Panc1 (cell line): ENCODE measurements around the gene PPFIA4. TPM values are rescaled to one million over a fixed set of nuclear protein-coding genes. Genes with fewer than 3 reads are reported as not detected.
"Not testable (repeated sequence)": the region's sequence is repeated elsewhere in the genome, so short reads cannot be mapped to it uniquely, and the experiment has no call there.

Experiments used
- ATAC-seq: fragments of 200-7000 bp; cut with Tn5 transposase; 2 replicates; pipeline ENCODE4 v1.9.1; 2020; ENCODE audit warnings: mild to moderate bottlenecking, moderate library complexity
- BruUV-seq: library from RNA; stranded (reverse); fragments of 400-500 nt; replicated peaks from 2 replicates; lab custom pipeline; 2021; lab: Mats Ljungman, UMichigan
- CTCF ChIA-PET: fragments of 300-600 bp; sonication (Branson Sonifier 250); formaldehyde crosslinking; loops from one replicate; lab custom pipeline; 2022; ENCODE audit warnings: antibody characterized with exemption; lab: Charles Lee
- POLR2A ChIA-PET: fragments of 300-600 bp; sonication (Branson Sonifier 250); formaldehyde crosslinking; loops from one replicate; lab custom pipeline; 2022; ENCODE audit warnings: antibody characterized with exemption; lab: Charles Lee
- DNase-seq: peaks from one replicate; pipeline ENCODE4 v3.0.0-alpha.2; 2010; ENCODE audit warnings: low read depth, low spot score
- H3K27ac ChIP-seq: 2 replicates; pipeline ENCODE4 v1.5.1; 2011; ENCODE audit warnings: mild to moderate bottlenecking, low read length, inconsistent platforms
- H3K27me3 ChIP-seq: fragments of 200-500 bp; sonication (Bioruptor generic); 2 replicates; pipeline ENCODE4 v1.6.0; 2014; ENCODE audit warnings: low read length, inconsistent platforms; ENCODE audit not compliant: control insufficient read depth, insufficient read depth
- H3K36me3 ChIP-seq: fragments of 200-500 bp; sonication (Bioruptor generic); 2 replicates; pipeline ENCODE4 v1.5.1; 2014; ENCODE audit warnings: inconsistent platforms, mild to moderate bottlenecking, low read length, moderate library complexity; ENCODE audit not compliant: control insufficient read depth, insufficient read depth
- H3K4me1 ChIP-seq: 2 replicates; pipeline ENCODE4 v1.5.1; 2011; ENCODE audit warnings: inconsistent platforms, mild to moderate bottlenecking, low read length, moderate library complexity; ENCODE audit not compliant: control insufficient read depth, insufficient read depth
- H3K4me3 ChIP-seq, 2 experiments: 2 replicates each; pipeline ENCODE4 v1.5.1; 2011 to 2012; ENCODE audit warnings: low read depth in 2 of 2, low read length in 2 of 2, mild to moderate bottlenecking in 2 of 2, inconsistent platforms in 1 of 2, moderate library complexity in 1 of 2
- H3K9me3 ChIP-seq: fragments of 200-500 bp; sonication (Bioruptor generic); 2 replicates; pipeline ENCODE4 v1.5.1; 2014; ENCODE audit warnings: low read depth, mild to moderate bottlenecking, inconsistent platforms, low read length, moderate library complexity; ENCODE audit not compliant: control insufficient read depth, insufficient read depth
- POLR2AphosphoS5 ChIP-seq: IDR thresholded peaks from 2 replicates; pipeline ENCODE4 v1.6.1; 2012; ENCODE audit warnings: mild to moderate bottlenecking, low read depth, low read length, moderate library complexity
- SIN3A ChIP-seq: IDR thresholded peaks from 2 replicates; pipeline ENCODE4 v1.6.1; 2012; ENCODE audit warnings: low read depth, mild to moderate bottlenecking, low read length, moderate library complexity, borderline replicate concordance; ENCODE audit not compliant: insufficient read depth
- TCF7L2 ChIP-seq: IDR thresholded peaks from 2 replicates; pipeline ENCODE4 v1.6.1; 2011; ENCODE audit warnings: mild to moderate bottlenecking, low read depth, low read length, inconsistent platforms
- in situ Hi-C: cut with HindIII; loops from 2 replicates; pipeline ENCODE4 v1.10.0; 2016; ENCODE audit warnings: low sequenced_read_pairs, low pct_unique_long_range_greater_than_20kb
- intact Hi-C: fragments of 100-400 bp; cut with micrococcal nuclease; formaldehyde crosslinking; loops from one replicate; pipeline ENCODE4 v1.10.0; 2022; ENCODE audit not compliant: unreplicated experiment
- total RNA-seq: library from RNA; stranded (reverse); gene quantifications from one replicate; pipeline ENCODE4 v1.2.1, GENCODE V29; 2021; ENCODE audit not compliant: unreplicated experiment
- TF ChIP-seq, protein P1 (sequence below): fragments of 450-650 bp; IDR thresholded peaks from 2 replicates; pipeline ENCODE4 v1.5.1; 2017; ENCODE audit warnings: mild to moderate bottlenecking
- TF ChIP-seq, protein P2 (sequence below), 2 experiments: IDR thresholded peaks; 2 replicates each; pipeline ENCODE4 v1.6.1; 2011 to 2012; ENCODE audit warnings: low read depth in 2 of 2, control low read depth in 1 of 2, low read length in 1 of 2, mild to moderate bottlenecking in 1 of 2, moderate library complexity in 1 of 2; ENCODE audit not compliant: insufficient read depth in 1 of 2

Gene PPFIA4
- total RNA-seq, 1 experiment from 2014 or later, result 1.9 TPM

DNA sequence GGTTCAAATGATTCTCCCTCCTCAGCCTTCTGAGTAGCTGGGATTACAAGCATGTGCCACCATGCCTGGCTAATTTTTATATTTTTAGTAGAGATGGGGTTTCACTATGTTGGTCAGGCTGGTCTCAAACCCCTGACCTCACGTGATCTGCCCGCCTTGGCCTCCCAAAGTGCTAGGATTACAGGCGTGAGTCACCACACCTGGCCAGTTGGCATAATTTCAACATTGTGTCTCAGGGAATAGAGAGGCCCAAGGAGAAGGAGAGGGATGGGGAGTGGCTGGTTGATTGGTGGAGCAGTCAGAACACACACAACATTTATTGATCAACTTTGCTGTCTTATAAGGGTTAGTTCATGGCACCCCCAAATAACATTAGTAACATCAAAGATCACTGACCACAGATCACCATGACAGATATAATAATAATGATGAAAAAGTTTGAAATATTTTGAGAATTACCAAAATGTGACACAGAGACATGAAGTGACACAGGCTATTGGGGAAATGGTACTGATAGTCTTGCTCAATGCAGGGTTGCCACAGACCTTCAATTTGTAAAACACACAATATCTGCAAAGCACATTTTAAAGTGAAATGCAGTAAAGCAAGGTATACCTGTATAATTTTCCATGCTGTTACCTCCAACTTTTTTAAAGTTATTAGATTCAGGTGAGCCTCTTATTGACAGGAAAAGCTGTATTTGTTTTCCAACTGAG, 43.4 kb upstream of the PPFIA4 start:
- POLR2A ChIA-PET, result no interaction called here
- Histone ChIP-seq H3K27me3 (0 out of 2 replicates have a peak, but pooled peaks cover 3% of the 10 kb centered on the region), H3K36me3 (no peaks in the 10 kb centered on the region), H3K27ac (no peak overlapping the region), H3K4me3 (no peak overlapping the region), H3K4me1 (no peaks in the 10 kb centered on the region), H3K9me3 (no peaks in the 10 kb centered on the region)
- CTCF ChIA-PET, result interaction anchor here (0.7 kb wide), 1 partner anchor 15 kb away, joined by 13 read pairs; no protein-coding TSS in a partner anchor
- in situ Hi-C loops, result no loop called here
- intact Hi-C loops, result no loop called here
- BruUV-seq, result no TSS peak
- DNase-seq, result no peak
- no peak for ATAC-seq
- TF ChIP-seq, protein P1, sequence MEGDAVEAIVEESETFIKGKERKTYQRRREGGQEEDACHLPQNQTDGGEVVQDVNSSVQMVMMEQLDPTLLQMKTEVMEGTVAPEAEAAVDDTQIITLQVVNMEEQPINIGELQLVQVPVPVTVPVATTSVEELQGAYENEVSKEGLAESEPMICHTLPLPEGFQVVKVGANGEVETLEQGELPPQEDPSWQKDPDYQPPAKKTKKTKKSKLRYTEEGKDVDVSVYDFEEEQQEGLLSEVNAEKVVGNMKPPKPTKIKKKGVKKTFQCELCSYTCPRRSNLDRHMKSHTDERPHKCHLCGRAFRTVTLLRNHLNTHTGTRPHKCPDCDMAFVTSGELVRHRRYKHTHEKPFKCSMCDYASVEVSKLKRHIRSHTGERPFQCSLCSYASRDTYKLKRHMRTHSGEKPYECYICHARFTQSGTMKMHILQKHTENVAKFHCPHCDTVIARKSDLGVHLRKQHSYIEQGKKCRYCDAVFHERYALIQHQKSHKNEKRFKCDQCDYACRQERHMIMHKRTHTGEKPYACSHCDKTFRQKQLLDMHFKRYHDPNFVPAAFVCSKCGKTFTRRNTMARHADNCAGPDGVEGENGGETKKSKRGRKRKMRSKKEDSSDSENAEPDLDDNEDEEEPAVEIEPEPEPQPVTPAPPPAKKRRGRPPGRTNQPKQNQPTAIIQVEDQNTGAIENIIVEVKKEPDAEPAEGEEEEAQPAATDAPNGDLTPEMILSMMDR, result no peak
- TF ChIP-seq, protein P2, sequence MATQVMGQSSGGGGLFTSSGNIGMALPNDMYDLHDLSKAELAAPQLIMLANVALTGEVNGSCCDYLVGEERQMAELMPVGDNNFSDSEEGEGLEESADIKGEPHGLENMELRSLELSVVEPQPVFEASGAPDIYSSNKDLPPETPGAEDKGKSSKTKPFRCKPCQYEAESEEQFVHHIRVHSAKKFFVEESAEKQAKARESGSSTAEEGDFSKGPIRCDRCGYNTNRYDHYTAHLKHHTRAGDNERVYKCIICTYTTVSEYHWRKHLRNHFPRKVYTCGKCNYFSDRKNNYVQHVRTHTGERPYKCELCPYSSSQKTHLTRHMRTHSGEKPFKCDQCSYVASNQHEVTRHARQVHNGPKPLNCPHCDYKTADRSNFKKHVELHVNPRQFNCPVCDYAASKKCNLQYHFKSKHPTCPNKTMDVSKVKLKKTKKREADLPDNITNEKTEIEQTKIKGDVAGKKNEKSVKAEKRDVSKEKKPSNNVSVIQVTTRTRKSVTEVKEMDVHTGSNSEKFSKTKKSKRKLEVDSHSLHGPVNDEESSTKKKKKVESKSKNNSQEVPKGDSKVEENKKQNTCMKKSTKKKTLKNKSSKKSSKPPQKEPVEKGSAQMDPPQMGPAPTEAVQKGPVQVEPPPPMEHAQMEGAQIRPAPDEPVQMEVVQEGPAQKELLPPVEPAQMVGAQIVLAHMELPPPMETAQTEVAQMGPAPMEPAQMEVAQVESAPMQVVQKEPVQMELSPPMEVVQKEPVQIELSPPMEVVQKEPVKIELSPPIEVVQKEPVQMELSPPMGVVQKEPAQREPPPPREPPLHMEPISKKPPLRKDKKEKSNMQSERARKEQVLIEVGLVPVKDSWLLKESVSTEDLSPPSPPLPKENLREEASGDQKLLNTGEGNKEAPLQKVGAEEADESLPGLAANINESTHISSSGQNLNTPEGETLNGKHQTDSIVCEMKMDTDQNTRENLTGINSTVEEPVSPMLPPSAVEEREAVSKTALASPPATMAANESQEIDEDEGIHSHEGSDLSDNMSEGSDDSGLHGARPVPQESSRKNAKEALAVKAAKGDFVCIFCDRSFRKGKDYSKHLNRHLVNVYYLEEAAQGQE (IDR thresholded peaks at IDR 0.05; ENCODE audit: insufficient read depth in 1 of 2, low read depth in 2 of 2, low read length in 1 of 2), result no peak
- TF ChIP-seq POLR2AphosphoS5 (no peak), TCF7L2 (no peak), SIN3A (no peak)

DNA sequence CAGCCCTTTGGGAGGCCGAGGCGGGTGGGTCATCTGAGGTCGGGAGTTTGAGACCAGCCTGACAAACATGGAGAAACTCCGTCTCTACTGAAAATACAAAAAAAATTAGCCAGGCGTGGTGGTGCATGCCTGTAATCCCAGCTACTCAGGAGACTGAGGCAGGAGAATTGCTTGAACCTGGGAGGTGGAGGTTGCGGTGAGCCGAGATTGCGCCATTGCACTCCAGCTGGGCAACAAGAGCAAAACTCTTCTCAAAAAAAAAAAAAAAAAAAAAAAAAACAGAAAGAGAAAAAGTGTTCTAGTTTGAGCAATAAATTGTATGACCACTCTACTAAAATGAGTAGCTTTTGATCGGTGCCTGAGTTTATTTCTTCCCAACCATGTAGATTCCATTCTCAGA, 40.2 kb upstream of the PPFIA4 start:
- POLR2A ChIA-PET, H3K4me1 ChIP-seq, intact Hi-C loops, H3K9me3 ChIP-seq, ATAC-seq, BruUV-seq, DNase-seq, H3K27ac ChIP-seq, H3K27me3 ChIP-seq, CTCF ChIA-PET, in situ Hi-C loops, H3K4me3 ChIP-seq, H3K36me3 ChIP-seq: not testable (repeated sequence)

DNA sequence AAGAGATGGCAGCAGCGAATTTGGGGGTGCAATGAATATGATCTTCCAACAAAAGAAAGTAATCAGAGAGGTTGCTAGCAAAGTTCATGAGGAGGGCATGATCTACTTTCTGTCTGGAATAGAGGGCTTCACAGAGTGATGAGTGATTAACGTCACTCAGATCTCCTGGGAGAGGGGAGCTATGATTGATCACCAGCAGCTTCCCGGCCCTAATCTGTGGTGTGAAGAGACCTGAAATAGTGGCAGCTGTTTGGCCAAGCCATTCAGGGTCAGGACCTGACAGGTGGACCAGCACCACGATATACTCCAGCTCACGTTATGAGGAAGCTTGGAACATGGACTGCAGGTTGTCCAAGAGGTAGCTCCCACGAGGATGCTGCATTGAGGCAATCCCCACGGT, 39.0 kb upstream of the PPFIA4 start:
- DNase-seq, result no peak
- in situ Hi-C loops, result no loop called here
- intact Hi-C loops, result no loop called here

More for the DNA sequence above, 39.0 kb upstream of the PPFIA4 start:
- Histone ChIP-seq H3K27ac (no peak overlapping the region), H3K4me3 (no peak overlapping the region), H3K9me3 (no peaks in the 10 kb centered on the region), H3K27me3 (peaks cover 8% of the 10 kb centered on the region; the same call in 1 of the 2 replicates), H3K4me1 (no peaks in the 10 kb centered on the region), H3K36me3 (no peaks in the 10 kb centered on the region)
- no peak for ATAC-seq
- no peak for TF ChIP-seq SIN3A
- no peak for TF ChIP-seq TCF7L2
- TF ChIP-seq, protein P2 (IDR thresholded peaks at IDR 0.05; ENCODE audit: insufficient read depth in 1 of 2, low read depth in 2 of 2, low read length in 1 of 2), result no peak
- no peak for TF ChIP-seq POLR2AphosphoS5
- TF ChIP-seq, protein P1, result no peak
- CTCF ChIA-PET, result no interaction called here
- BruUV-seq, result no TSS peak
- POLR2A ChIA-PET, result no interaction called here
